ENCODE results near the gene OCIAD2.
"Not testable (repeated sequence)": the region's sequence is repeated elsewhere in the genome, so short reads cannot be mapped to it uniquely, and the experiment has no call there.

The OCIAD2 gene

GRCh38 chr4:48907706-48908477 lies 1.3 kb upstream of the OCIAD2 start:
- DNase-seq (ENCODE audit: low read depth) = no peak

DNA sequence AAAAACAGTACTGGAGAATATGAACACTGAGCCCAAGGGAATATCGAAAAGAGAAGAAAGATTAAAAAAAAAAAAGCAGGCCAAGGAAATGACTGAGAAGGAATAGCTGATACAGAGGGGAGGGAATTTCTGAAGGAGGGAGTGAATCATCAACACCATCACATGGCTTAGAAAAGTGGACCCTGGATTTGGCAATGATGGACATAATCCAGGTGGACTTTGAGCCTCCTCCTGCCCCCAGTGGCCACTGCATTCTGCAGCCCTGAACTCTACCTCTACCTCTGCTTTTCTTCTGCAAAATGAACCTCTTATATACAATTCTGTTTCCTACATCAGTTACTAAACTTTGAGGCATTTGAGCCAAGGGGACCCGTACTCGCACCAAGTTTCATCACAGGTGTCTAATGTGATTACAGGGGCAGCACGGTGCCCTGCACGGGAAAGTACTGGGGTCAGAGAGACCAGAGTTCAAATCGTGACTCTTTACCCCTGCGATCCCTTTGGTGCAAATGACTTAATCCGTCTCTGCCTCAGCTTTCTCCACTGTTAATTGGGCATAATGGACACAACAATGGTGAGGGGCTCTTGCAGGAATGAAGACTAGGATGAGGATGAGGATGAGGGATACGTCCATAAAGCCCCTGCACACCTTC lies 1.1 kb downstream of the OCIAD2 start:
- peak; percentile 33 for DNase-seq (ENCODE audit: low read depth)

- peak; percentile 69 for DNase-seq (ENCODE audit: low read depth)
Measured at GRCh38 chr4:48904541-48905142, 1.9 kb downstream of the OCIAD2 start.

DNA sequence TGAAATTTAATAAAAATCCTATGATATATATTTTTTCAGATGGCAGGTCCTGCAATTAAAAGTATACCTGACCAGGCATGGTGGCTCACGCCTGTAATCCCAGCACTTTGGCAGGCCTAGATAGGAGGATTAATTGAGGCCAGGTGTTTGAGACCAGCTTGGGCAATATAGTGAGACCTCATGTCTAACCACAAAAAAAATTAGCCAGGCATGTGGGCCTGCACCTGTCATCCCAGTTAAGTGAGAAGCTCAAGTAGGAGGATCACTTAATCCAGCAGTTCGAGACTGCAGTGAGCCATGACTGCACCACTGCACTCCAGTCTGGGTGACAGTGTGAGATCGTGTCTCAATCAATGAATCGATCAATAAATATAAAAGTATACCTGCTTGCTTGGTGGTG lies 2.5 kb downstream of the OCIAD2 start:
- DNase-seq (ENCODE audit: low read depth) = no peak

- peak; percentile 26 for DNase-seq (ENCODE audit: low read depth)
Measured at GRCh38 chr4:48902266-48902665, 4.3 kb downstream of the OCIAD2 start.

DNA sequence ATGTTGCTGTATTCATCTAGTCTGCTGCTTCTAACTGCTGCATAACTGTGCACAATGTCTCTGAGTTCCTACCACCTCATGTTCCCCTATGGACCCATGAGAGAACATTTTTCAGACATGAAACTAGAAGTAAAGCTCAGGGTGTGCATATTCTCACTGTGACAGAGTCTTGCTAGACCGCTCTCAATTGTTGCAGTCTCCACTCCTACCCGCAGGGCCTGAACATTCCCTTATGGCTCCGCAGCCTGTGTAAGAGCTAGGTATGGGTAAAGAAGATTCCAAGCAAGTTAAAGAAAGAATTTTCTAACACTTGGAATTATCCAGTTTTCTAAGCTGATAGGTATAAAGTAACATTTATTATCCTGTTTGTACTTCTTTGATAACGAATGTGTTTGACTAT lies 5.4 kb downstream of the OCIAD2 start:
- no peak for DNase-seq (ENCODE audit: low read depth)

GRCh38 chr4:48899950-48900349 lies 6.6 kb downstream of the OCIAD2 start:
- DNase-seq (ENCODE audit: low read depth) = peak; percentile 12

- DNase-seq (ENCODE audit: low read depth) = no peak
Measured at GRCh38 chr4:48899432-48899749, 7.2 kb downstream of the OCIAD2 start.

DNA sequence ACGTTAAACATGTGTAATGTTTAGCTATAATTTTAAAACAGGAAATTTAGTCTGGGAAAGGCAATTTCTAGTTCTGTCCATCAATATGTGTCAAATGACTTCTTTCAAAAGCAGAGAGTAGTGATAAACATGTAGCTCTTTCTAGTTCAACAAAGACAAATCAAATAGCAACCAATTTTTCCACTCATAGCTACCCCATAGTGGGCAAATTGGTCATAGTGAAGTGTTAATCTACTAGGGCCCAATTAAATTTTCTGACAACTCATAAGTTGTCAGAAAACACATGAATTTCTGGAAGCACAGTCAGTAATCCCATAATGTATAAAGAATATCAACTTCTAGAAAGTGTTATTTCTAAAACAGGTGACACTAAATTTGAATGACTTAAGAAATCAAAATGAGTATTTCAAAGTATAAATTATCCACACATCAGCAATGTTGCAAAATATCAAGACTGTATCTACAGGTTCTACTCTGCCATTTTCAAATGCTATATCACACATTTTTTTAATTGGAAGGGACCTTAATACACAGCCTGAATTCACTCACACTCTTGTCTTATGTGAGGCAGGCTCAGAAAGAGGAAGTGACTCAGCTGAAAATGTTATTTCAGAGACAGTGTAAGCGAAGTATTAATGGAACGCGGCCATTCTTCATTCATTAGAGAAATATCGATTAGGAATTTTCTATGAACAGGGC lies 7.7 kb downstream of the OCIAD2 start:
- peak; percentile 28 for DNase-seq (ENCODE audit: low read depth)

GRCh38 chr4:48896845-48897244 lies 9.7 kb downstream of the OCIAD2 start:
- DNase-seq (ENCODE audit: low read depth) = no peak

DNA sequence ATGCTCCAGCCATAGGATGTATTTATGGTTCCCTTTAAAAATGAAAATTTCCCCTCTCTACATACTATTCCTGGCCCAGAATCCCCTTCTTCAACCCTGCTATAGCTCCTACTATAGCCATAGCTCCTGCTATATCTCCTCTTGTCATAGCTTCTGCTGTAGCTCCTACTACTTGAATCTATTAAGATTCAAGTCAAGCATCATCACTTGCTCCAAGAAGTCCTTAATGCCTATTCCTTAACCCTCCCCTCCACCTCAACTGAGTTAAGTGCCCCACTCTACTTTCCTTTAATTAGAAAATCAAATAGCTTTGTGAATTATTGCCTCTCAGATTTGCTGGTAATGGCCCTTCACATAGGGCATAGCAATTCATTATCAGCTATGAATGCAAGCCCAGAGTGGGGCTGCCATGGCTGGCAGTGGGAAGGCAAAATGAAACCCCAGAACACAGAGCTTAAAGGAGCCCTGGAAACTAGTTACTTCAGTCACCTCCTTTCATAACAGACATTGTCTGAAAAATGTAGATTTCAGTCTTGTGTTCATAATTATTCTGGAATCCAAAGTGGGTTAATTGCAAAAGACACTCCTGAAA lies 15.4 kb downstream of the OCIAD2 start:
- DNase-seq (ENCODE audit: low read depth) = no peak

- not testable (repeated sequence) for DNase-seq (ENCODE audit: low read depth)
Measured at GRCh38 chr4:48889750-48890149, 16.8 kb downstream of the OCIAD2 start.

DNA sequence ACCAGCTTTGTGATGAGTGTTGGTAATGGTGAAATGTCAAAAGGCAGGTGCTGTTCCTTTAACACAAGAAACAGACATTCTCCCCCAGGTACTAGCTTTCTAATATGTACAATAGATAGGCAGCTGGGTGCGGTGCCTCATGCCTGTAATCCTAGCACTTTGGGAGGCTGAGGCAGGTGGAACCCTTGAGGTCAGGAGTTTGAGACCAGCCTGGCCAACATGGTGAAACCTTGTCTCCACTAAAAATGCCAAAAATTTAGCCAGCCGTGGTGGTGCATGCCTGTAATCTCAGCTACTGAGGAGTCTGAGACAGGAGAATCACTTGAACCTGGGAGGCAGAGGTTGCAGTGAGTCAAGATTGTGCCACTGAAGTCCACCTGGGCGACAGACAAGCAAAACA lies 24.9 kb downstream of the OCIAD2 start:
- not testable (repeated sequence) for DNase-seq (ENCODE audit: low read depth)

DNA sequence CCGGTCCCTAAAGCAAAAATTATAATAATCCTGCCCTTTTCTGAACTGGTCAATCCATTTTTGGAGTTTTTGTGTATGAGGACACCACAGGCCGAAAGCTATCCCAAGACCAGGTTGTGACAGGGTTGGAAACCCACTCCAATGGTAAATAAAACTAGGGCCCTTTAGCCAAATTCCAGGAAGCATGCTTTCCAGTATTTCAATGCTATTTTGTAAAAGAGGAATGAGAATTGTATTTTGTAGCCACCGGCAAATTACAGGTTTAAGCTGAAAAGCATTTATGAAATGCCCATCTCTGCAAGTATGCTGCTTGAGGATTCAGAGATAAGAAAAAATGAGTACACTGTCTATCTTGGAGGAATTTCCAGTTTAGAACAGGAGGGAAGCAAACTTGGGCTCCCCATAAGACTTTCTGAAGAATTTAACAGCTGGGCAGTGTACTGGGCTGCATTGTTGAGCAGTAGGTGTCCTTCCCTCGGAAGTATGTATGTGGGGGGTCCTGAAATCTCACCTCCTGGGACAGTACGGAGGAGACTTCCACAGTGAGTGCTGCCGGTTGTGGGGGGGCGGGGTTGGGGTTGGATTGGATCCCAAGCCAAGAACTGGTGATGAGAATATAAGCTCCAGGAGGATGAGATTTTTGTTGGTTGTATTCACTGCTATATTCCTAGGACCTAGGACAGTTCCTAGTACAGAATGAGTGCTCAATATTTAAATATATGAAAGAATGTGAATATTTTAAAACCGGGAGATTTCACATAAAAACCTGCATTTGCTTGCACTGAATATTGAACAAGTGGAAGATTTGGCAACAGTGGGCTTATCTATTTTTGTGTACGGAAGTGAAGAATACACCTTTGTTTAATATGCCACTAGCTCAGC lies 26.8 kb downstream of the OCIAD2 start:
- DNase-seq (ENCODE audit: low read depth) = no peak

DNA sequence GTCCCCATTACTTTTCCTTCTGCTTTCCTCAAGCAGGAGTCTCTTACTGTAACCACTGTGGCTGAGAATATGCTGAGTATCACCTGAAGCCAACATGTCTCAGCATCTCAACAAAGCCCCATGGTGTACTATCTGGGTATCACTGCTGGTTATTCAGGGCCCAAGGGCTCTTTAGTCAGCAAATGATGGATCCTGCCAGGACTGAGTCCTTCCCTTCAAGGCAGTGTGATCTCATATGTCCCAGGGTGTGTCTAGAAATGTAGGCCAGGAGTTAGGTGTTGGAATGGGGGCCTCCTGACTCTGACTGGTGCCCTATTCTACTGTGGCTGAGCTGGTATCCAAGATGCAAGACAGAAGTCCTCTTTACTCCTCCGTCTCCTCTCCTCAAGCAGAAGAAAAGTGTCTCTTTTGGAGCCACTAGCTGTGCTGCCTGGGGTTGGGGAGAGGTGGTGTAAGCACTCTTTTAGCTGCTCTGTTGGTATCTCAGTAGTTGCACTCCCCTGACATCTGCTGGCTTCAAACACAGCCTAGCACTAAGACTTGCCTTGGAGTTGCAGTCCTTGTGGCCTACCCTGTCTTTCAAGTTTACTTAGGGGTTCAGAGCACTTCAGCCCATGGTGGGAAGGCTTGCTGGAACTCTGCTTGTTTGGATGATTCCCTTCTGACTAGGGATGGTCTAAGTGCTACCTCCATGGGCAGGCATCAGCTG lies 28.6 kb downstream of the OCIAD2 start:
- no peak for DNase-seq (ENCODE audit: low read depth)

DNA sequence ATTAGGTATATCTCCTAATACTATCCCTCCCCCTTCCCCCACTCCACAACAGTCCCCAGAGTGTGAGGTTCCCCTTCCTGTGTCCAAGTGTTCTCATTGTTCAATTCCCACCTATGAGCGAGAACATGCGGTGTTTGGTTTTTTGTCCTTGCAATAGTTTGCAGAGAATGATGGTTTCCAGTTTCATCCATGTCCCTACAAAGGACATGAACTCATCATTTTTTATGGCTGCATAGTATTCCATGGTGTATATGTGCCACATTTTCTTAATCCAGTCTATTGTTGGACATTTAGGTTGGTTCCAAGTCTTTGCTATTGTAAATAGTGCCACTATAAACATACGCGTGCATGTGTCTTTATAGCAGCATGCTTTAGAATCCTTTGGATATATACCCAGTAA lies 41.9 kb downstream of the OCIAD2 start:
- not testable (repeated sequence) for DNase-seq (ENCODE audit: low read depth)

DNA sequence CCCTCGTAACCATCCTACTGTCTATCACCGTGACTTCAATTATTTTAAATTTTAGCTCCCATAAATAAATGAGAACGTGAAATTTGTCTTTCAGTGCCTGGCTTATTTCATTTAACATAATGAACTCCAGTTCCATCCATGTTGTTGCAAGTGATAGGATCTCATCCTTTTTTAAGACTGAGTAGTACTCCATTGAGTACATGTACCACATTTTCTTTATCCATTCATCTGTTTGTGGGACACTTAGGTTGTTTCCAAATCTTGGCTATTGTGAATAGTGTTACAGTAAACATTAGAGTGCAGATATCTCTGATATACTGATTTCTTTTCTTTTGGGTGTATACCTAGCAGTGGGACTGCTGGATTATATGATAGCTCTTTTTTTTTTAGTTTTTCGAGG lies 42.8 kb downstream of the OCIAD2 start:
- no peak for DNase-seq (ENCODE audit: low read depth)

- peak; percentile 41 for DNase-seq (ENCODE audit: low read depth)
Measured at GRCh38 chr4:48862661-48863060, 43.9 kb downstream of the OCIAD2 start.

- DNase-seq (ENCODE audit: low read depth) = no peak
Measured at GRCh38 chr4:48862038-48862437, 44.5 kb downstream of the OCIAD2 start.

- DNase-seq (ENCODE audit: low read depth) = no peak
Measured at GRCh38 chr4:48858130-48858529, 48.4 kb downstream of the OCIAD2 start.

- DNase-seq (ENCODE audit: low read depth) = no peak
Measured at GRCh38 chr4:48854982-48855381, 51.6 kb downstream of the OCIAD2 start.

Measured in EH (cell line).